ENCODE data around the gene LGI2.
A peak's percentile ranks its signal among the peaks of the same experiment; 100 is the strongest.
"Not testable (repeated sequence)": the region's sequence is repeated elsewhere in the genome, so short reads cannot be mapped to it uniquely, and the experiment has no call there.

LGI2 gene

DNA sequence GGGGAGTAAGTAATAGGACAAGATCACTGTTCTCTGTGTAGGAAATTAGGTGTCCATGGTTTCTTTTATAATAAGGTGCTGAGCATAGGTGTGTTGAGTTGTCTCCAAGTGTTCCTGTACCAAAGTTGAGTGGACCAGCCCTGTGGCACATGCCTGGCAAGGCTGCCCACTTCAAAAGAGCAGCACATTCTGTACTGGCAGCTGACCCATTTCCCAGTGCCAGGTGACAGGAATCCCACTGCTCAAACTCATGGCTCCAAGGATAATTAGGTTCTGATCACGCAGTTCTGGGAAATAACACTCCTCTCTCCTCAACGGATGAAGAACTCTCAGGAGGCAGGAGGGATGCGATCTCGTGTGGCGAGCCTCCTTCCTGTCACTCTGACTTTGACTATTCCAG, 12.8 kb upstream of the LGI2 start:
- no peak for DNase-seq (ENCODE audit: low spot score)

DNA sequence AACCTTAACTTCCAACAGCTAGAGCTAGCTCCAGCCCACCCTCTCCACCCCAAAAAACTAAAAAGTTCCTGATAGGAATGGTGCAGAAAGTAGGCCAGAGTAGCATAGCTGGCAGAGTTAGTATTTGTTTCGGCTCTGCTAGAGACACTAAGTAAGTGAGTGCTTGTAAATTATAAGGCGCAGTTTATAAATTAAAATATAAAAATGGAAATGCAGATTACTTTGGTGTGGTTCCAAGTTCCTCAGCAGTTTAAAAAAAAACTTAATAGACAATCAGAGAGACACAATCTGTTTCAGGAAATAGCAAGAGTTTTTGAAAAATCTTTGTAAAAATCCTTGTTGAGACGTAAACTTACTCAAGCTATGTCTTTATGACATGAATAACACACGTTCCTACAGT, 2.8 kb upstream of the LGI2 start:
- DNase-seq (ENCODE audit: low spot score): no peak

DNA sequence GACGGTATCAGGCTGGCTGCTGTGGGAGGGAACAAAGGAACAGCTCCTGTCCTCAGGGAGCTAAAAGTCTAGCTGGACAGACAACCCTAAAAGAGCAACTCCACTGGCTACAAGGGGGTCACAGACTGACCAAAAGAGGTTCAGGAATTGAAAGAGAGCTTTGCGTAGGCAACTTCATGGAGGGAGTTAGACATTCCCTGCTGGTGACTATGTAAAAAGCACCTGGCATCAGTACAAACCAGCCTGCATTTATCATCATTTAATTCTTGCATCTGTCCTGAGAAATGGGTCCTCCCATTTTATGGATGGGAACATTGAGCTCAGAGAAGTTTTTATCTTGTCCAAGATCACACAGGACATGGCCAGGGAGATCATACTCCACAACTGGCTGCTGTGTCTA, 1.4 kb upstream of the LGI2 start:
- peak; percentile 56 for DNase-seq (ENCODE audit: low spot score)

DNA sequence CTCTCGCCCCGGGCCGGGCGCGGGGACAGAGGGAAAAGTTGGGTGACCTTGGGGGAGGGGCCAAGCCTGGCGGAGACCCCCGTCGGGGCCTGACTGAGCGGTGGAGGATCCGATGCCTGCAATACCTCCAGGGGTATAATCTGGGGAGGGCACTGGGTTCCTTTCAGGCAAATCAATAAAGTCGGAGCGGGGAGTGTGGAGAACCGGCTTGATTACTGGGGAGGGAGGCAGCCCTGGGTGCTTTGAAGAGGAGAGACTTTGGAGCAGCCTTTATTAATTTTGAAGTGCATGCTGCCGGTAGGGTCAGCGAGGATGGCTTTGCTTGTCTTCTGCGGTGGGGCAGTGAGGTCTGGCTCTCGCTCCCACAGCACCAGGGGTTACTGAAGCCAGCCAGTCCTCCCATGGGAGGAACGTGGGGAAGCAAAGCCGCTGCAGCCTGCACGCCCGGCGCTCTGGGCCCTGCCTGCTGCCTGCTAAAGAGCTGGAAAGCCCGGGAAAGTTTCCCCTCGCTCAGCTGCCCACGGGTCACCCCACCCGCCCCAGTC, 403 bp upstream of the LGI2 start:
- DNase-seq (ENCODE audit: low spot score): peak; percentile 75

DNA sequence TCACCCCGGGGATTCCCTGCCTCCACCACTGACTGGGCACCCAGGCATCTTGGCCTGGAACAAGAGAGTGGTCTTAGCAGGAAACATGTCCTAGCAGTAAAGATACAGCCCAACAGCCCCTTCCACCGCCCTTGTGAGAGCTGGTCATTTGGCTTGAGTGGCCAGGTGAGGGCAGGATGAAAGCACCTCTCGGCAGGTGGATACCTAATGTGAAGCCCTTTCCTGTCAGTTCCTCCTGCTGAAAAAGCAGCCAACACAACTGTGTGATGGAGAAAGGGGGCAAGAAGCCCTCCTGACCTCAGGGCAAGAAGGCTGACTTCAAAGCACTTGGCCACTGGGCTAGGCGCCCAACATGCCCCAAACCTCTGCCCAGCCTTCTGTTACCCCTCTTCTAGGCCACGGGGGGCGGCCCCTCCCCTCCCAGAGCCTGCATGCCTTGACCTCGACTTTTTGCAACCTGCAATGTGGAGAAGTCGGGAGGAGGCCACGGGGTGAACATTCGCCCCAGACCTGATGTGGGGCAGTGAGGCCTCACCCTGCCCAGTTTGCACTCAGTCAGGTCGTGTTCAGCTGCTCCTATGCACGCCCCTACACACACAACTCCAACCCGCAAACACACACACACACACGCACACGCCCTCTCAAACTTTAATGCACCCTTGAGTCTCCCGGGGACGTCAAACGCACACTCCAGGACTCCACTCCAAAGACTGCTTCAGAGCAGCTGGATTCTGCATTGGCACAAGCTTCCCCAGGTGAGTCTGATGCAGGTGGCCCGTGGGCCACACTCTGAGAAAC, 1.1 kb downstream of the LGI2 start:
- no peak for DNase-seq (ENCODE audit: low spot score)

DNA sequence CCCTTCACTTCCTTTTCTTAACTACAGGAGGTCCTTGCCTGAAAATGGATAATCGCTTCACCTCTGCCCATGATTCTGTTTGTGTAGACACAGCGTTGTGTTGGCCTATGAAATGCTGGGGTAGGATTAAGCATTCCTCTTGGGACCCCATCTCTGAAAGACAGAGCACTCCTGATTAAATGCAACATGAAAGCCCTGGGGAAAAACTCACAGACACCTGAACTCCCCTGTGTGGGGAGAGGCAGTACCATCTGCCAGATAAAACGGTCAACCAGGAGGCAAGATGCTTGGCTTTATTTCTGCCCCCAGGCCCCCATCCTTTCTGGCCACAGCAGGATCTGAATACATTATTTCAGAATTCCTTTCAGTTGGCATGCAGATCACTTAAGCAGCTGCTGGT, 1.9 kb downstream of the LGI2 start:
- DNase-seq (ENCODE audit: low spot score): no peak

DNA sequence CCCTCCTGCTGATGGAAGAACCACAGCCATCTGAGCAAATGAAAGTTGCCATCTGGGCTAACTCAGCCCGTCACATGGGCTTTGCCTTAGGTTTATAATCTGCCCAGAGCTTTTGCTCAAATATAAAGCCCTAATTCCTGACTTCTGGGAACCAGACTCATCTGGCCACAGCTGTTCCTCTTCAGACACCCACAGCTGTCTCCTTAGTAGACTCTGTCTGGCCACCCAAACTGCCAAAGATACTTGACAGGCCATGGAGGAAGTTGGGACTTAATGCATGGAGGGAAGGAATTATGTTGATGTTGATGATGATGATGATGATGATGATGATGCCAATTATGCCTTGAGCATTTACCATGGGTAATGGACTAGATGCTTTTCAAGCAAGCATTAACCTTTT, 8.0 kb downstream of the LGI2 start:
- DNase-seq (ENCODE audit: low spot score): no peak

DNA sequence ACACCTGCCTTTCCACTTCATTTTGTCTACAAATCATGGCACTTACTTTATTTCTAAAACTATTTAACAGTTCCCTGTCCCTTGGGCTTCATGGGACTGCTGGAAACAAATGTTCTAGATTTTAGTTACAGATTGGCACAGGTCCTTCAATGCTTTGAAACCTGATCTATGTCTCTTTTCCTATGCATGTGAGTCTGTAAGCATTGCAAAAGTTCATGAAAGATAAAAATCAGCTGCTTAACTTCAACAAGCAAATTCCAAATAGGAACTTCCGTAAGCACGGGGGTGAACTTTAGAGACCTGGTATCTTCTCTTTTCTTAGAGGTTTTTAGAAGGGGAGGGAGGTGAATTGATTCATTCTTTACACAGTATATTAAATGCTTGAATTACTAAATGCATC, 9.5 kb downstream of the LGI2 start:
- peak; percentile 55 for DNase-seq (ENCODE audit: low spot score)

DNA sequence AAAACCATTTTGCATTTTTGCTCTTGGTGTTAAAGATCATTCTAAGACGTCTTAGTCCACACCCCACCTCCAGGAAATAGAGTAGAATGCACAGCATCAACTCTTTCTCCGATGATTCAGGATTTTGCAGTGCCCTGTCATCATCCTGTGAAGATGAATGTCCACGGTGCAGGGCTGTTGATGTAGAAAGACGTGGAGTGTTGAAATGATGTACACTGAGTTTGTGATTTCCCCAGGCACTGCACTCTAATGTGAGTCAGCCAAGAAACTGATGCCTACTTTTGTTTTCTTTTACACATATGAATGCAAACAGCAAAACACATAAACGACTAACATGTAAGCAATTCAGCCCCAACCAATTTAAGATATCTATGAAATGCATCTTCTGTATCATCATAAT, 10.5 kb downstream of the LGI2 start:
- DNase-seq (ENCODE audit: low spot score): no peak

DNA sequence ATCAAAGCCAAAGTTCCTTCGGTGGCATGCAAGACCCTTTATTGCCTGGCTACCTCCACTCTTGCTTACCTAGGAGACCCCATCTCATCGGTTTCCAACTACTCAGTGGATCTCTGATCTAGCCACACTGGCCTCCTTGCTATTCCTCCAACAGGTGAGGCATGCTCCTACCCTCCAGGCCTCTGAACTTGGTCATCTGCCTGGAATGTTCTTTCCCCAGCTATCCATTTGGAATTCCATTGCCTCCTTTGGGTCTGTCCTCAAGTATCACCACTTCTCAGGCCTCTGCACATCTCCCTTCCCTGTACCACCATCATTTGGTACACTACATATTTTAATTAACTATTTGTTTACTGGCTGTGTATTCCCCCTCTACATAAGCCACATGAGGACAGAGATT, 11.2 kb downstream of the LGI2 start:
- no peak for DNase-seq (ENCODE audit: low spot score)

DNA sequence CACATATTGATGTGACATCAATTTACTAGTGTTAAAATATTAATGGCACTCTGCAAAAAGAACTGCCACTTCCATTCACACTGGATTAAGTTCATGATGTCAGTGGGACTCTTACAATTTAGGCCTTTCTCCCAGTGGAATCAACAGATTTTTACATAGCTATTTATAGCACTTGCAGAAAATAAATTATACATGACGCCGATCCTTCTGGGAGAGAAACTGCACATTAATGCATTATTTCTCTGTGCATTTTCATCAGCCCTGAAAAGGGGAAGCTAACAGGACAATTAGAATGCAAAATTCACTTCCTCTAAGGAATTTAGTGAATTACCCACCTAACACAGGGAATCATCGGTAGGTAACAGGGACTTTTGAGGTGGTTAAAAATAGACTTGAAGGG, 15.7 kb downstream of the LGI2 start:
- no peak for DNase-seq (ENCODE audit: low spot score)

DNA sequence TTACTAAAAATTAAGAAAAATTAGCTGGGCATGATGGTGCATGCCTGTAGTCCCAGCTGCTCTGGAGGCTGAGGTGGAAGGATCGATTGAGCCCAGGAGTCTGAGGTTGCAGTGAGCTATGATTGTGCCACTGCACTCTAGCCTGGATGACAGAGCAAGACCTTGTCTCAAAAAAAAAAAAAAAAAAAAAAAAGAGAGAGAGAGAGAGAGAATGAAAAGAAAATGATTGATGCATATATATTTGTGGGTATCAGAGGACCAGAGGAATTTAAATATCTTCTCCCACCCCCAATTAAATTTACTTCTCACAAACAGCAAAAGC, 16.1 kb downstream of the LGI2 start:
- DNase-seq (ENCODE audit: low spot score): not testable (repeated sequence)

DNA sequence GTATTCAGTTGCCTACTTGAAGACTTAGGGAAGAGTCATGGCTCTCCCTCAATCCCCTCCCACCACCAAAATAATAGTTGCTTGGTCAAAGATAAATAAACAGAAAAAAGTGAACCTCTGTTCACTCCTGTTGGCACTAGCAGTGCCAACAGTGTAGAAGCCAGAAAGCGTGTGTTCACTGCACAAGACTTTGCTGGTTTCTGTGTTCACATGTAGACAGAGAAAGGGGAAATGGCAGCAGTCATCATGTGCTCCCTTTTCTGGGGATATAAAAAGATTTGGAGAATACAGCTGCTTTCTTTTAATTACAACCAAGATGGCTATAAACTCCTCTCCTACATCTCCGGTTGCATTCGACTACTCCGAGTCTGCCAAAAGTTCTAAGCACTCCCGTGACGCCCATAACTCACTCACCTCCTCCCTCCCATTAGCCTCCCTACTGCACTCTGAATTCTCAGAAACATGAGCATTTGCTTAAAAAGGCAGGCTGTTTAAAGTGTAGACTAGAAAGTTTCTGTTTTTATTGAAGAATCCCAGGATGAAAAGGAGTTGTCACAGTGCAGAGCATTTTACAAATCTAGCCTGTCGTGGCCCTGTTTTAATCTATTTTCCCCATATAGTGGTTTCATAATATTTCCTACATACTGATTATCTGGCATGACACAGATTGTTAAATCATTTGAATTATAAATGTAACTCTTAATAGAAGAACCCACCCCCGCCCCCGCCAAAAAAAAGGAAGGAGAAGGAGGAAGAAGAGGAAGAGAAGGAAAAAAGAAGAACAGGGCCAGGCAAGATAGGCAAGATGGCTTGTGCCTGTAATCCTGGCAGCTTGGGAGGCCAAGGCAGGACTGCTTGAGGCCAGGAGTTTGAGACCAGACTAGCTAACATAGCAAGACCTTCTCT, 16.7 kb downstream of the LGI2 start:
- no peak for DNase-seq (ENCODE audit: low spot score)

DNA sequence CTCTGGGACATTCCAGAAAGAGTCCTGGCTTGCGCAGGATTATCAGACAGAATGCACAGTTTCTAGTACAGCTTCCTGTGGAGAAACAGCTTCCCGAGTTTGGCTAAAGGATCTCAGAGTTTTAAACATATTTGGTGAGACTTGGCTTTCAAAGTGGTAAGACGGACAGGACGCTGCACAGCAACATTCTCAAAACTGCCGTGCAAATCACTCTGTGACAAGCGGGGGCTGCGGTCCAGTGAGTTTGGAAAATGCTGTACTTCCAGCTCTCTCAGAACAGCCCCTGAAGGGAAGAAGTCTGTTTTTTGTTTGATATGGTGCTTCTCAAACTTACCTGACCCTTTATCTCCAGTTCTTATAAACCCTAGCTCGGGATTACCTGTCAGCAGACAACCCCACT, 18.1 kb downstream of the LGI2 start:
- no peak for DNase-seq (ENCODE audit: low spot score)

DNA sequence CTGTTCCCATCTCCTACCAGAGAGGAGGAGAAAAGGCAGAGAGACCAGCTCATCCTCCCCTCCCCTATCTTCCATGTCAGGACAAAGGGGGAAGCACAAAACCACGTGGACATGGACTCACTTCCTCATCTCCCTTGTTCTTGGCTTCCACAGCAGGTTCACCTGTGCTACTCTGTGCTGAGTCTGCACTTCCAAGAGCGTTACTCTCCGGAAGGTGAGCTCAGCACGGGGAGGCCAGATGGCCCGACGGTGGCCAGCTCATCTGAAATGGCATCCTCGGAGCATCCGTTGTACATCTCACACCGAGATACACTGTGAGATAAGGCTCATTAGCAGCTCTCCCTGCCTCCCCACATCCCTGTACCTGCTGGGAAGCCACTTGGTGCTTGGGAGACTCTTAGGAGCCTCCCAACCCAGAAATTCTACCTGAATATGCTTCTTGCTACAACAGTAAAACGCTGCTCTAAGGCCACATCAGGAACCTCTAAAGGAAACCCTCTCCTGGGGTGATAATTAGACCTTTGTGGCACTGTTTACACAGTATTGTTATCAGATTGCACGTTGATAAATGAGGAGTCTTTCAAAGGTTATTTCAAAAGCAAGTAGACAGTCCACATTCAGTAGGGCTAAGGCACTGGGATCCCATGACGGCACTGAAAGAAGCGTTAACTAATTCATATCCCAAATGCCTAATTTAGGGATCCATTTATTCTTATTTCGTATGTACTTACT, 19.4 kb downstream of the LGI2 start:
- DNase-seq (ENCODE audit: low spot score): no peak

DNA sequence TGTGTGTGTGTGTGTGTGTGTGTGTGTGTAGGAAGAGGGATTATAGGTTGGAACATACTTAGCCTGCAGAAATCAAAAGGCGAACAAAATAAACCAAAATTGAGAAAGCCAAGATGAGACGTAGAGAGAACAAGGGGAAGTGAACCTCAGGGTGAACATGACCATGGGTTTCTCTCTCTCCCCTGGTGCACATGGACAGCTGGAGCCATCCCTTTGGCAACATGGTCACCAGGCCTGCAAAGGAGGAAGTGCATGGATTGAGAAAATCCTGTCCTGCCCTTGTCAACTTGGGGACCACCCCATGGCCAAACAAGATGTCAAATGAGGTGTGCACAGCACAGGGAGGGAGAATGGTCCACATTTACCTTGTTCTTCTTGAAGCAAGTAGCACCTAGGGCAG, 23.1 kb downstream of the LGI2 start:
- no peak for DNase-seq (ENCODE audit: low spot score)

DNA sequence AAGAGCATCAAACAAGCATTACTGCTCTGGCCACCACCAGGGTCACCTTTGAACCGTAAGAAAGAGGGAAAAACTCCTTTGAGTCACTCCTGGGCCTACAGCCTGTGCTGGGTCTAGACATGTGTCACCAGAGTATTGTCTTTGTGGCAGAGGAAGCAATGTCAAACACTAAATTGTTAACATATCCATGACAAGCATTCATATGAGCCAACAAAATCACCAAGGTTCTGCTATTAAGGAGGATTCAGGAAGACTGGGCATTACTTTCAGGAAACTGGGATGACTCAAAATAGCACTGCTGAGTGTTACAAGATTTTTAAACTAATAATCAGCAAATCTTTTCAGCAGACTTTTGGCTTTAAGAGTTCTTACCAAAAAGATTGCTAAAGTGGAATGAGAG, 28.1 kb downstream of the LGI2 start:
- no peak for DNase-seq (ENCODE audit: low spot score)

DNA sequence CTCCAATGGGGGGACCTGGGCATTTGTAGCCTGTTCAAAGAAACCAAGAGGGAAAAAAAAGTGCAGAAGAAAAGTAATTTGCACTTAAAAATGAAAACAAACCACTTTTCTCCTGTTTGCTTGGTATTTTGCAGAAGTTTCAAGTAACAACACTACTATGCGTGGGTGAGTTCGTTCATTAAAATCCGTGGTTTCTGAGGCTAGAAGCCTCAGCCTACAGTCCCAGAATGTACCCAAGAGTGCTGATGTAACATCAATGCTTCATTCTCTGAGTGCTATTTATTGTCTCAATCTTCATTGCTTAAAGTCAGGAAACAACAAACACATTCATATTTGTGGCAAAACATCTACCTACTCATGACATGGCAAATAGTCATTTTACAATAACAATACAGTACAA, 29.2 kb downstream of the LGI2 start:
- no peak for DNase-seq (ENCODE audit: low spot score)

DNA sequence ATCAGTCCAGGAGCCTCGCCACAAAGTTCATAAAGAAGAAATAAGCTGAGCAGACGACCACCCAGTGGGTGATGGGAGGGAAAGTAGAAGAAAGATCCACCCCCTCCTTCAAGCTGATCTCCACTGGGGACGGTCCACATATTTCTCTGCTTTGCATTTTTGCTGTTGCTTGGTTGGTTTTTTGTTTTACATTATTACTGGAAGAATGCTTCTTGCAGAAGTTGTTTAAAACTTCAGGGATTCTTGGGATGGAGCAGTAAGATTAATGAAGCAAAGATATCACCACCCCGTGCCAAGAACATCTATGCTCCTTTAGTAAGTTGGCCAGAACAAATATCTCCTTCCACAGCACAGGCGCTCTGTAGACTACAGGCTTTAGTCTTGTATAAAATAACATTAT, 30.1 kb downstream of the LGI2 start:
- no peak for DNase-seq (ENCODE audit: low spot score)

DNA sequence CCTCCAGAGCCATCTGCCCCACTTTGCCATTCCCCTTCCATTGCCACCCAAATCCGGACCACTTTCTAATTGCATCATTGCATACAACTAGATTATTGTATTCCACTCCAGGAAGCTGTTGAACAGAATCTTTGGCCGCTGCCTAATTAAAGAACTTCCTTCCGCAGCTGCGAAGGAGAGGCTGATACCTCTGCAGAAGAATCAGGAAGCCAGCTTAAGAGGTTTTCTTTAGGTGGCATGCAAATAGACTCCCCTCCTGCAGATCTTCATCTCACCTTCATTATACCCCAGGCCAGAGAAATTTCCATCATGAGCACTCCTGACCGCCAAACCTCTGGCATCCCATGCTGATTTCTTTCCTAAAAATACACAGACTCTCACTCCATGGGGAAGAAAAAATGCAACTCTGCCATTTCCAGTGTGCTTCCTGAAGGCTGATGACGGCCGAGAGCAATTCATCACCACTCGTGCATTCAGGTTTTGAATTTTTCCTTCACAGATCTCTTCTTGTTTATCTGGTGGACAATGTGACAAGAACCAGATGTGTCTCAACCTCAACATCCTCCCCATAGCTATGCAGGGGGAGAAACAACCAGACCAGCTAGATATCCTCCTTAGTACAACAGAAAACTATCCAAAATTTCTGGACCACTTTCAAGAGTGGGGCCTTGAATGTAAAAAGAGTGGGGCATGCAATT, 31.2 kb downstream of the LGI2 start:
- DNase-seq (ENCODE audit: low spot score): no peak

DNA sequence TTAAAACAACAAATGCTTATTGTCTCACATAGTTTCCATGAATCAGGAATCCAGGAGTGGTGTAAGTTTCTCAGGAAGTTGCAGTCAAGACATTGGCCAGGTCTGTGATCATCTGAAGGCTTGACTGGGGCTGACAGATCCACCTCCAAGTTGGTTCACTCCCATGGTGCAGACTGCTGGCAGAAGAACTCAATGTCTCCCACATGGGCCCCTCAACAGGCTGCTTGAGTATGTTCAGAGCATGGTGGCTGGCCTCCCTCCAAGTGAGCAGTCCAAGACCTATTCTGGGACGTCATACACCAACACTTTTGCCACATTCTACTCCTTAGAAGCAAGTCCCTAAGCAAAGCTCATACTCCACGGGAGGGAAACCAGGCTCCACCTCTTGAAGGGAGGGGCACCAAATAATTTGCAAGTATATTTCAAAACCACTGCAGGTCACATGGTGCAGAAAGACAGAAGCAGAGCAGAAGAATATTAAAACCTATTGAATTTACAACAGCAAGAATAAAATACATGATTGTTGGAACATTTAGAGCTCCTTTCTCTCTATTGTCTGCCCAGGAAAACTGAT, 35.3 kb downstream of the LGI2 start:
- no peak for DNase-seq (ENCODE audit: low spot score)
